HG02763 (cell line): ENCODE results near the gene ANKS1B.
"Not testable (repeated sequence)": the region's sequence is repeated elsewhere in the genome, so short reads cannot be mapped to it uniquely, and the experiment has no call there.

Source experiments
- ATAC-seq: cut with Tn5 transposase; IDR thresholded peaks from one replicate; pipeline ENCODE4 v1.9.1; 2021; ENCODE audit warnings: mild to moderate bottlenecking, moderate library complexity; ENCODE audit not compliant: unreplicated experiment

ANKS1B gene

DNA sequence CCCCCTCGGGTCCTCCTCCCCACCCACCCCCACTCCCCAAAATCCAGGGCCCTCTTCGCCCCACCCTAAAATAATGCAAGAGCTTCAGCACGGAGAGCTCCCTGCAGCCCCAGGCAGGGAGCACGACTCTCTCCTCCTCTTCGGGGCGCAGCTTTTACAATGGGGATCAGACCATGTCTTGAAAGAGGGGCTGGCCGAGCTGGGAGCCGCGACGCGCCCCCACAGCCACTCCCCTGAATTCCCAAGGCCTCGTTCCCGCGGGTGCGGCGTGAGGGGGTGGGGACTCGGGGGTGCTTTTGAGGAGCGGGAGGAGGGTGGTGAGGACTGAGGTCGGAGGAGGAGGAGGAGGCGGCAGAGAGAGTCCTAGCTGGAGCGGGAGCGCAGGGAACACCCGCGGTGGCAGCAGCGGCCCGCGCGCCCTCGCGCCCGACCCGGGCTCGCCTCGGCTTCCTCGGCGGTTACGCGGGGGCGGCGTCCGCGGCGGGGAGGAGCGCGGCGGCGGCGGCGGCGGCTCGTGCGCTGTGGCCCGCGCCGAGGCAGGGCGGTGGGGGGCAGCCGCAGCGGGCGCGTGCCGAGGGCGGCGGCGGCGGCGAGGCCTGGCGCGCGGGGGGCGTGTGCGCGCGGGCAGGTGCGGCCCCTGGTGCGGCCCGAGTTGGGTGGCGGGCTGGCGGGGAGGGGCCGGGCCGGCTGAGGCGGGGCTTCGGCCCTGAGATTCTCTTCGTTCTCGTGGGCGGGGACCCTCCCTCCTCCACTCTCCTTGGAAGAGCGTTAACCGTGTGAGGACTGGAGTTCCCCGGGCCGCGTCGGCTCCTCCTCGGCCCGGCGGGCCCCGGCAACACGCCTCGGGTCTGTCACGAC lies at the start of gene ANKS1B:
Gene ANKS1B (minus strand): TSS at position 666 of the 858 bp plus-strand sequence. CDS start 699 bp downstream, outside the sequence.
- peak; percentile 53 for ATAC-seq

DNA sequence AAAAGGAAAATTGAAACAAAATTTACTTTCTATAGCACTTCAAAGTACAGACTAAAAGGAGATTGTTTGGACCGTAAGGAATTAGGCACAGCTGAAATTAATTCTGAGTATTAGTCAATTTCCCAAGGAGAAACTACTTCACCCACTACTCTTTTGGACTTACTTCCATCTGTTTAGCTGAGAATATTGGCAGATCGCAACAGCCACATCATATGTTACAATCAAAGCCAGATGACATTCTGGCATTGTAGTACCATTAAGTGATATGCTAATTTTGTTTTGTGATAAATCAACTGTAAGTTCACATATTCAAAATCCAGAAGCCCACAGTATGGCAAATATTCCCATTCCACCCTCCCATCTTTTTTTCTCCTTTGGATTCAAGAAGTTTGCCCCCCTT lies 47.1 kb upstream of the ANKS1B start:
- no peak for ATAC-seq

DNA sequence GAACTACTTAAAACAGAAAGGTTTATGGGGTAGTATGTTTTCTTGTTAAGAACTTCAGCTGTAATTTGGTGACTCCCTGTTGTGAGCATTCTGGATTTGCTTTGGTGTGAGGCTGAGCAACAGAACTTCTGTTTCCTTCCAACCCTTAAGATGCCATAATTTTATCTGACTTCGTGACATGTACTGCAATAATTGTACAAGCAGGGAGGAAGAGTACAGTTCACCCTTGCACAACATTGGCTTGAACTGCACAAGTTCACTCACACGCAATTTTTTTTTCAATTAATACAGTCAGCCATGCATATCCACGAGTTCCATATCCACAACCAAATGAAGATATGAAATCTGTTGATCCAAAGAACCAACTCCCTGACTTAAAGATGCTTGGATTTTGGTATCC lies 42.9 kb upstream of the ANKS1B start:
- ATAC-seq = no peak

DNA sequence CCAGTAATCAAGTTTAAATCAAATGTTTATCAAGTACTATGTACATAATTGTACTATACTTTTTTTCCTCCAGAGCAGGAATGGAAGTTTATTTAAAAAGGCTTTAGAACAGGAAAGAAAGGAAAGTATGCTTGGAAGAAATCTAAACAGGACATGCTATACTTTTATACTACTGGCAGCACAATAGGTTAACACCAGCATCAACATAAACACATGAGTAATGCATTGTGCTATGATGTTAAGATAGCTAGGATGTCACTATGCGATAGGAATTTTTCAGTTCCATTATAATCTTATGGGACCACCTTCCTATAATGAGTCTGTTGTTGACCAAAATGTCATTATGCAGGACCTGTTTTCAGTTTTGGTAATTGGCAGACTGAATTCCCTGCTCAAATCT lies 41.5 kb upstream of the ANKS1B start:
- ATAC-seq = no peak

DNA sequence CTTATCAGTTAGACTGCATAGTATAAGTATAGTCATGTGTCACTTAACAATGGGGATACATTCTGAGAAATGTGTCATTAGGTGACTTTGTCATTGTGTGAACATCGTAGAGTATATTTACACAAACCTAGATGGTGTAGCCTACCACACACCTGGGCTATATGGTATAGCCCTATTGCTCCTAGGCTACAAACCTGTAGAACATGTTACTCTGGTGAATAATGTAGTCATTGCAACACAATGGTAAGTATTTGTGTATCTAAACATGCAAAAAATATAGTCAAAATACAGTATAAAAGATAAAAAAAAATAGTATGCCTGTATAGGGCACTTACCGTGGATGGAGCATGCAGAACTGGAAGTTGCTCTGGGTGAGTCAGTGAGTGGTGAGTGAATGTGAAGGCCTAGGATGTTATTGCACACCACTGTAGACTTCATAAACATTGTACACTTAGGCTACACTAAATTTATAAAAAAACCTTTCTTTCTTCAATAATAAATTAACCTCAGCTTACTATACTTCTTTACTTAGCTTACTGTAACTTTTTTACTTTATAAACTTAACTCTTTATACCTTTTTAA lies 40.3 kb upstream of the ANKS1B start:
- ATAC-seq = no peak

DNA sequence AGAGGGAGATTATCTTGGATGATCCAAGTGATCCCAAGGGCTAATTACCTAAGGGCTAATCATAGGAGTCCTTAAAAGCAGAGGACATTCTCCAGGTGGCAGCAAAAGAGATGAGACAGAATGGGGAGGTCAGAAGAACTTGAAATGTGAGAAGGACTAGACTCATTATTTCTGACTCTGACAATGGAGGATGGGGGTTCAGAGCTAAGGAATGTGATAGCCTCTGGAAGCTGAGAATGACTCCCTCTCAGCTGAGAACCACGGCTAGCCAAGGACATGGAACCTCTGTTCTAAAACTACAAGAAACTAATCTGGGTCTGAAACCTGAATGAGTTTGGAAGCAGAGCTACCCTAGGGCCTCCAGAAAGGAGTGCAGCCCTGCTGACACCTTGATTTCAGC lies 35.6 kb upstream of the ANKS1B start:
- no peak for ATAC-seq

DNA sequence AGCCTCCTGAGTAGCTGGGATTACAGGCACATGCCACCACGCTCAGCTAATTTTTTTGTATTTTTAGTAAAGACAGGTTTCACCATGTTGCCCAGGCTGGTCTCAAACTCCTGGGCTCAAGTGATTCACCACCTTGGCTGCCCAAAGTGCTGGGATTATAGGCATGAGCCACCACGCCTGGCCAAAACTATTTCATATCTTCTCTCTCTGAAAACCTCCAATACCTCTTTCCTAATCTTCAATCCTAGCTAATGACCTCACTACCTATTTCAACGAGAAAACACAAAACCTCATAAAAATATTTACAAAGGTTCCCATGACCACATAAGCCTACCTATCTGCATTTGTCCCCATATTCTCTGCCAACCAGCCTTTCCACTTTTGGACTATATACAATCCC lies 32.3 kb upstream of the ANKS1B start:
- ATAC-seq = no peak

DNA sequence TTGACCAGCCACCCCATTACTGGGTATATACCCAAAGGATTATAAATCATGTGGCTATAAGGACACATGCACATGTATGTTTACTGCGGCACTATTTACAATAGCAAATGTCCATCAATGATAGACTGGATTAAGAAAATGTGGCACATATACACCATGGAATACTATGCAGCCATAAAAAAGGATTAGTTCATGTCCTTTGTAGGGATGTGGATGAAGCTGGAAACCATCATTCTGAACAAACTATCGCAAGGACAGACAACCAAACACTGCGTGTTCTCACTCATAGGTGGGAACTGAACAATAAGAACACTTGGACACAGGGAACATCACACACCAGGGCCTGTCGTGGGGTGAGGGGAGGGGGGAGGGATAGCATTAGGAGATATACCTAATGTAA lies 31.6 kb upstream of the ANKS1B start:
- ATAC-seq = not testable (repeated sequence)

DNA sequence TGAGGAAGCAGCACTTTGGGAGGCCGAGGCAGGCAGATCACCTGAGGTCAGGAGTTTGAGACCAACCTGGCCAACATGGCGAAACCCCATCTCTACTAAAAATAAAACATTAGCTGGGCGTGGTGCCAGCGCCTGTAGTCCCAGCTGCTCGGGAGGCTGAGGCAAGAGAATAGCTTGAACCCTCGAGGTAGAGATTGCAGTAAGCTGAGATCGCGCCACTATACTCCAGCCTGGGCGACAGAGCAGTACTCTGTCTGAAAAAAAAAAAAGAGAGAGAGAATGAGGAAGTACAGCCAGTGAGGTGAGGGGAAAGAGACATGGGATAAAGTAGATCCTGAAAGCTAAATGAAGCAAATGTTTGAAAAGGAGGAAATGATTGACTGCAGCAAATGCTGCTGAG lies 21.1 kb upstream of the ANKS1B start:
- not testable (repeated sequence) for ATAC-seq

DNA sequence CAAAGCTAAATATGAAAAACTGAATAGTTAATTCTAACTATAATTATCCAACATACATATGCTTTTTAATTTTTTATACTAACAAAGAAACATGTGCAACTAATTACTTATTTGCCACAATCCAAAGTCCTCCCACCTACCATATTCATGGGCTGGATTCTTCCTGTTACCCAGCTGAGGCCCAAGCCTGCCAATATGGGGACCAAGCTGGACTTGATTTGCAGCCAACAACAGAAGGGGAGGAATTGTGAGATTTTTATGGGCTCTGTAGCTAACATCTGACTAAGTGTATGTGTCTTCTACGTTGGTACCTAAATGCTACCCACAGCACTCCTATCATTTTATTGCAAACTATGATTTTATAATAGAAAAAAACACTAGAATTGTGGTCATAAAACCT lies 13.1 kb upstream of the ANKS1B start:
- ATAC-seq = no peak

DNA sequence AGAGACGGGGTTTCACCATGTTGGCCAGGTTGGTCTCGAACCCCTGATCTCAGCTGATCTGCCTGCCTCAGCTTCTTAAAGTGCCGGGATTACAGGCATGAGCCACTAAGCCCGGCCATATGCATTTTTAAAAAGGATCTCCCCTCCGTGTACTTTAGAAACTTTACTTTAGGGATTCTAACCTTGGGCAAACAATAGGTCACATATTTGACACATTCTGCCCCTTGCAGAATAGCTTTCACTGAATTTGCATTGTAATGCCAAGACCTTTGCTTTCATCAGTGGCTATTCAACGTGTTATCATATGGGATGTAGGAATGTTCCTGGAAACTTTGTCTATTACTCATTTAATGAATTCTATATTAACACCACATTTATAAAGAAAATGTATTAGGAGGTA lies 11.4 kb upstream of the ANKS1B start:
- no peak for ATAC-seq

DNA sequence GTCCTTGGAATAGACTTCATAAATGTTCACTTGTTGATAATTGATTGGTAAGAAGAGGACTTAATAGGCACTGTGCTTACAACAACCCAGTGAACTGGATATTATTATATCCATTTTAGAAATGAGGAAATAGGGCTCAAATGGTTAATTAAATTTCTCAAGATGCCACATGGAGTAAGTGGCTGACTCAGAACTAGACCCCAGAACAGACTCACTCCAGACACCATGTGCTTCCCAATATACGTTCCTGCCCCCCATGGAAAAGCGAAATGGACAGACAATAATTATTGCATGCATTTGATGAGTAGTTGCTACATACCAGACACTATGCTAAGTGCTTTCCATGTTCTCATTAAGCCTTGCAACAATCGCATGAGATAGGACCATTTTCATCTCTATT lies 895 bp upstream of the ANKS1B start:
- no peak for ATAC-seq

DNA sequence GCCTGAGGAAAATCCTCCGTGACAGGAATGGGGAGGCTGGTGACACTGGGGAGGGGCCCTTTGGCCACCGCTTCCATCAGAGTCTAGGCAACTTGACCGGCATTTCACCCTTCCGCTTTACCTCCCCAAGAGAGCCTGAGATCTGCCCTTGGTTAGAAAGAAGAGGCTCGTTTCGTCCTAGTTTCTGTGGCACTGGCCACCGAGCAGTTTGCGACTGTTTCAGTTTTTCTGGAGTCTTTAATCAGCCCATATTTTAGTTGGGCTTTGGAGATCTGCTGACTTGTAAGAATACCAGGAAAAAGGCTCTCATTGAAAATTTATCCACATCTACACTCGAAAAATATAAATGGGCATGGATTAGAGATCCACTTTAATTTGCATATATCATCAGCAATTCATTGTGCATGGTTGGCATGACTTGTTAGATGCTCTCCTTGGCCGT lies 414 bp upstream of the ANKS1B start:
- peak; percentile 18 for ATAC-seq

DNA sequence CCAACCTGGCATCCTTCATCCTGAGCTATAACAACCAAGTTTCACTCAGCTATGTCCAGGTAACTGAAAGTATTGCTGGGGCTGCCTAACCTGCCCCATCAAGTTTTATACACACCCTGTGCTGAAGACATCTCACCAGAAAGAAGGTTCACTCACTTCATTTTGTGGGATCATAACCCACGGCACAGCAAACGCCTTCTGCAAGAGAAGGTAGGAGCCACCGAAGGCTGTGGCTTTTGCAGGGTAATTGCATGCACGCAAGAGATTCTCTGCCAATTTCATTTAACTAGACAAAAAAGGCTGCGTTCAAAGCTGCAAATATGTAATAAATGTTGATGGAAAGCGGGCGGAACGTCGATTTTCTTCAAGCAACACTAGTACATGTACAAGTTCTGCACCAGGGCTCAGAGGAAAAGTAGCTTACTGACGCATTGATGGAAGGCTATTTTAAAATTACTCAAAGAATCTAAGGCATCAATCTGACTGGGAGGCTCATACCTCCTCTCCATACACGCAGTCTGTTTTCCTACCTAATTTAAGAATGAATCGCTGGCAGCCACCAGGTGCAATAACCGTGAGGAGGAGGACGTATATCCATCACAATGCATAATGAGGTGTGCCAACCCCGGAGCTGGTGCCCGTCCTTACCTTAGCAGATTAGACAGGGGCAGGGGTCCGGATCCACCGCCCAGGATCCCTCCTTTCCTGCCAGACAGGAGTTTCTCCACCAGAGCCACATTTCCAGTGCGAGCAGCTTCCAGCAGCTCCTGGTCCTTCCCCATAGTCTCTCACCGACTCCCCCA lies 1.1 kb downstream of the ANKS1B start:
- ATAC-seq = no peak

DNA sequence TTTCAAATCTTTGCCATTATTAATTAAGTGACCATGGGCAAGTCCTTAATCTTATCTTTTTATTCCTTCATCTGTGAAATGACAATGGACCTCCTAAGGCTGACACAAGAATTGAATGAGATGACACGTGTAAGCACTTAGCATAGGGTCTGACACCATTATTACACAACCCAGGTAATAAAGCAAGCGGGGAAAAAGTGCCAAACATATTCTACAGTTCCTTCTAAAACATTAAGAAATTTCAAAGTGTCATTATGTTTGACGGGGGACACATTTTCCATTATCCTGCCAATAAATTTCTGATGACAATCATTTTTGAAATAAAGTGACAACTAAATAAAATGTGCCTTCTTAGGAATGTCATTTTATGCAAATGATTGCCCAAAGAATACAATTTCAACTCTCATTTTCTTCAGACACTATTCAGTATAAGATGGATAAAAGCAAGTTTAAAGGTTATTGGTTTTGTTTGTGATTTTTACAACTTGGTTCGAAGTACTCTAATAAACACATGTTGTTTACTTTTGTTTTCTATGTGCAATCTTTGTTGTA lies 3.0 kb downstream of the ANKS1B start:
- ATAC-seq = no peak

DNA sequence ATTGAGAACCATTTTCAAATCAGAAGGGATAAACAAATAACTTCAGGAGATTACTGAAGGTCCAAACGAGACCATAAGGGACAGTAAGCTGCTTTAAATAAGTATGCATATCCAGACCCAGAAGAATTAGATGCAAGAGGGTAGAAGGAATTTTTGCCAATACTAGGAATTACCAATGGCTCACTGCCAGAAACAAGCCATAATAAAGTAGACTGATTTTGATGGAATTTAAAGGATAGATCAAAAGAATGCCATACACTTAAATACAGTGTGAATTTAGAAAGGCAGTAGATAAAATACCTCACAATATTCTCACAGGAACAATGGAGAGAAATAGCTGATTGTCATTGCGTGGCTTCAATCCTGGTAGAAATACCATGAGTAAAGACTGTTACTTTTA lies 5.3 kb downstream of the ANKS1B start:
- ATAC-seq = no peak

DNA sequence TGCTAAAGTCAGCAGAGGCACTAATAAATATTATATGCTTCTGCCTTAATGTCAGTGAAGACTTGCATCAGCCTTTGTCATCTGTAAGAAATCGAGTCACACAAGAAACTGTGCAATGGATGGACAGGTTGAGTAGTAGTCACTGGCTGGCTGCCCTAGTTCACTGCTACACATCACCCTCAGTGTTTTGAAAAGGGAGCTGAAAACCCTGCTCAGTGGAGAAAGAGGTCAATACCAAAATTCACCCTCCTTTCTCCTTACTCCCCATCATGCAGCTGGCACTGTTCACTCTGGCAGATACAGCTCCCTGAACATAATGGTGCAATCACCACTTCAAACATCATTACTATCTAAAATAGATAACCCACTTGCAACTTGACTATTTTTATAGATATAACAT lies 6.6 kb downstream of the ANKS1B start:
- ATAC-seq = no peak

DNA sequence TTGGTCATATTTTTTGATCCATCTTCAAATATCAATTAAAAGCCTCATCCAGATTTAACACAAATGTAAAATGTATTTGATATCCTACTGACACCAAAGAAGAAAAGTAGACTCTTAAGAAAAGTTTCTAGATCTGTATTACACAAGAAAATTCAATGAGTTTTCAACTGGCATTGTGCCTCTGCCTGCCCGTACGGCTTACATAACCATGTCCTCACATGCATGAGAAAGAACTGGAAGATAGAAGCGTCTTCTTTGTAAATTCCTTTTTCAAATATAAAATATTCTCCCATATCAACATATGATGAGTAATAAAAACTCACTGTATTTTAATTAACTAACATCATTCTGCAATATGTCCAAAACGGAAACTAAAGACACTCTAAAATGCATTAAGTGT lies 7.2 kb downstream of the ANKS1B start:
- ATAC-seq = no peak

DNA sequence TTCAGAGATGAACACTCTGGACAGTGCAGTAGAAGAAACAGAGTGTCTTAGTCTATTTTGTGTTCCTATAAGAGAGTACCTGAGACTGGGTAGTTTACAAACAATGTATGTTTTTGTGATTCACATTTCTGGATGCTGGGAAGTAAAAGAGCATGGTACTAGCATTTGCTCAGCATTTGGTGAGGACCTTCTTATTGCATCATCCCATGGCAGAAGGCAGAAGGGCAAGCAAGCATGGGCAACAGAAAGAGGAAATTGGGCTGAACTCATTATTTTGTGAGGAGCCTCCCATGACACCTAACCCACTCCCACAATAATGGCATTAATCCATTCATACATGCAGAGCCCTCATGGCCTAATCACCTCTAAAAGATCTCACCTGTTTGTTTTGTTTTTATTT lies 8.0 kb downstream of the ANKS1B start:
- ATAC-seq = no peak

DNA sequence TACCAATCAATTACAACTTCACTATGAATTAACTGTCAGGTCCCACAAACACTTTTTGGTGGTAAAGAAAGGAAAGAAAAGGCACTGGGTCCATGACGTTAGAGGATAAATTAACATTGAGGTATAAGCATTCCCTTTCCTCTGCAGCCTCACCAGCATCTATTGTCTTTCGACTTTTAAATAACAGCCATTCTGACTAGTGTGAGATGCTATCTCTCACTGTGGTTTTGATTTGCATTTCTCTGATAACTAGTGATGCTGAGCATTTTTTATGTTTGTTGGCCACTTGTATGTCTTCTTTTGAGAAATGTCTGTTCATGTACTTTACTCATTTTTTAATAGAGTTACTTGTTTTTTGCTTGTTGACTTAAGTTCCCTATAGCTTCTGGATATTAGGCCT lies 9.4 kb downstream of the ANKS1B start:
- no peak for ATAC-seq

DNA sequence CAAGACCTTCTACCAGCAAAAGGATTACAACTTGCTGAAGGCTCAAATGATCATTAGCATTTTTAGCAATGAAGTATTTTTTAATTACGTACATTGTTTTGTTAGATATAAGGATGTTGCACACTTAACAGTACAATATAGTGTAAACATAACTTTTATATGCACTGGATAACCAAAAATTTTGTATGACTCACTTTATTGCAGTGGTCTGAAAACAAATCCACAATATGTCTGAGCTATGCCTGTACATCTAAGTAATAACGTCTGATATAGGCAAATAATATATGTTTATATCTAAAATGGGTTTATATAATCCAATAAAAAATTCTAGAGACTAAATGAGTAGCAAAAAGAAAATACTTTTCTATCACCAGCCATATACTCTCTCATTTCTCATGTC lies 10.6 kb downstream of the ANKS1B start:
- ATAC-seq = no peak
